Measurements from ENCODE around the gene ARHGDIB.

Gene ARHGDIB

DNA sequence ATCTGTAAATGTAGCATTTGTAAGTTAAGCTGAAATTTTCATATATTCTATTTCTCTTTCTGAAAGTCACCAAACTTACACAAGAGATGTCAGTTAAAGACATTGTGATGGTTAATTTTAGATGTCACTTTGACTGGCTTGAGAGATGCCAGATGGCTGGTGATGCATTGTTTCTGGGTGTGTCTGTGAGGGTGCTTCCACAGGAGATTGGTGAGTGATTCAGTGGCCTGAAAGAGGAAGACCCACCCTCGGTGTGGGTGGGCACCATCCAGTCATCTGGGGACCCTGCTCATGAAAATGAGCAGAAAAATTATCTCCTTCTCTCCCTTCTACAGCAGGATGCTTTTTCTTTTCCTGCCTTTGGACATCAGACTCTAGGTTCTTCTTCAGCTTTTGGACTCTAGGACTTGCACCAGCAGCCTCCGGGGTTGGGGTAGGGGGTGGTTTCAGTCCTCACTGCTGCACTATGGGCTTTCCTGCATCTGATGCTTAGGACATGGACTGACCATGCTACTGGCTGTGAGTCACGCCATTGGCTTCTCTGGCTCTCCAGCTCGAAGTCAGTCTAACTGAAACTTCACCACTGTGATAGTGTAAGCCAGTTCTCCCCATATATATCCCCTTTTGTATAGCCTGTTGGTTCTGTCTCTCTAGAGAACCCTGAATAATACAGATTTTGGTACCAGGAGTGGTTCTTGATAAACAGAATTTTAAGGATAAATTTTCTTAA lies 32.3 kb upstream of the ARHGDIB start:
- Histone ChIP-seq H3K27me3 (ENCODE audit: insufficient read depth, low read length) (no peaks in the 10 kb centered on the region), H3K36me3 (ENCODE audit: insufficient read depth, low read length) (no peaks in the 10 kb centered on the region), H2AFZ (ENCODE audit: low read depth, low read length) (no peak overlapping the region), H3K4me3 (ENCODE audit: low read length) (no peak overlapping the region), H3K9me3 (ENCODE audit: low read length) (no peaks in the 10 kb centered on the region), H3K4me1 (ENCODE audit: insufficient read depth, low read length) (no peaks in the 10 kb centered on the region)

DNA sequence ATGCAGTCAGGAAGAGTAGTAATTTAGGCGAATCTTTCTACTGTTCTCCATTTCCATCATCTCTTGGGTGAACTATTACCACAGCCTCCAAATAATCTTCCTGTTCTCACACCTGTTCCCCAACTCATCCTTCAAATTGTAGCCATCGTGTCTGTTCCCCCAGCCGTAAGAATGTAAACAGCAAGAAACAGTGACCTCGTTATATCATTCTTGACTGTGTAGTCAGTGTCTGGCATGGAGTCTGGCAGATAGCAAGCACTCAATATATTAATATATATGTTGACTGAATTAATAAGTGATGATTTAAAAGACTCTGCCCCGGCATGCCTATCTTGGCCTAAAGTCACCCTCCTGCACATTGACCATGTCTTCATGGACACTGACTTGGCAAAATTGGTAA lies 31.7 kb upstream of the ARHGDIB start:
- Histone ChIP-seq H3K4me3 (ENCODE audit: low read length) (no peak overlapping the region), H2AFZ (ENCODE audit: low read depth, low read length) (no peak overlapping the region), H3K9me3 (ENCODE audit: low read length) (no peaks in the 10 kb centered on the region), H3K36me3 (ENCODE audit: insufficient read depth, low read length) (no peaks in the 10 kb centered on the region), H3K27me3 (ENCODE audit: insufficient read depth, low read length) (no peaks in the 10 kb centered on the region), H3K4me1 (ENCODE audit: insufficient read depth, low read length) (no peaks in the 10 kb centered on the region)

DNA sequence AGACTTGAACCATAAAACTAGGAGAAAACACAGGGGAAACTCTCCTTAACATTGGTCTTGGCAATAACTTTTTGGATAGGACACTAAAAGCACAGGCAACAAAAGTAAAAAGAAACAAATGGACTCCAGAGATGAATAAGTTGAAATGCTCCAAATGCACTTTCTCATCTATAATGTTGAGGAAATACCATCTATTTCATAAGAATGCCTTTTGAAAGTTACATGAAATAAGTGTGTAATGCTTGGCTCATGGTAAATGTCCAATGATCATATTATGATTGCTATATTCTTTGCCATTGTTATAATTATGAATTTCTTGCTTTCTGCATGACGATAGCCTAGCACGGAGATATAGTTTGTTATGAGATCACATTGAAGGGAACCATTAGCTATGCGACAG lies 31.3 kb upstream of the ARHGDIB start:
- H2AFZ ChIP-seq (ENCODE audit: low read depth, low read length): no peak overlapping the region
- no peaks in the 10 kb centered on the region for H3K4me1 ChIP-seq (ENCODE audit: insufficient read depth, low read length)
- no peaks in the 10 kb centered on the region for H3K9me3 ChIP-seq (ENCODE audit: low read length)
- H3K27me3 ChIP-seq (ENCODE audit: insufficient read depth, low read length): no peaks in the 10 kb centered on the region
- no peak overlapping the region for H3K4me3 ChIP-seq (ENCODE audit: low read length)
- H3K36me3 ChIP-seq (ENCODE audit: insufficient read depth, low read length): no peaks in the 10 kb centered on the region

DNA sequence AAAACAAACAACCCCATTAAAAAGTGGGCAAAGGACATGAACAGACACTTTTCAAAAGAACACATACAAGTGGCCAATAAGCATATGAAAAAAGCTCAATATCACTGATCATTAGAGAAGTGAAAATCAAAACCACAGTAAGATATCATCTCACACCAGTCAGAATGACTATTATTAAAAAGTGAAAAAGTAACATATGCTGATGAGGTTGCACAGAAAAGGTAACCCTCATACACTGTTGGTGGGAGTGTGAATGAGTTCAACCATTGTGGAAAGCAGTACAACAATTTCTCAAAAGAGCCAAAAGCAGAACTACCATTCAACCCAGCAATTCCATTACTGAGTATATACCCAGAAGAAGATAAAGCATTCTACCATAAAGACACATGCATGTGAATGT lies 29.7 kb upstream of the ARHGDIB start:
- no peaks in the 10 kb centered on the region for H3K36me3 ChIP-seq (ENCODE audit: insufficient read depth, low read length)

DNA sequence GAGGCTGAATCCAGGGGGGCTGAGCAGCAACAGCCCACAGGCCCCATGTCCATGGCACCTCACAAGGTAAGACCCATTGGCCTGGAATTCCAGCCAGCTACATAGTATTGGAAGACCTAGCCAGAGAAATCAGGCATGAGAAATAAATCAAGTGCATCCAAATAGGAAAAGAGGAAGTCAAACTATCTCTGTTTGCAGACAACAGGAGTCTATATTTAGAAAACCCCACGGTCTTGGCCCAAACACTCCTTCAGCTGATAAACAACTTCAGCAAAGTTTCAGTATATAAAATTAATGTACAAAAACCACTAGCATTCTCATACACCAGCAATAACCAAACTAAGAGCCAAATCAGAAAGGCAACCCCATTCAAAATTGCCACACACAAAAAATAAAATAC lies 28.4 kb upstream of the ARHGDIB start:
- Histone ChIP-seq H3K9me3 (ENCODE audit: low read length) (no peaks in the 10 kb centered on the region), H3K27me3 (ENCODE audit: insufficient read depth, low read length) (no peaks in the 10 kb centered on the region), H3K36me3 (ENCODE audit: insufficient read depth, low read length) (no peaks in the 10 kb centered on the region), H2AFZ (ENCODE audit: low read depth, low read length) (no peak overlapping the region), H3K4me1 (ENCODE audit: insufficient read depth, low read length) (no peaks in the 10 kb centered on the region), H3K4me3 (ENCODE audit: low read length) (no peak overlapping the region)

More for the DNA sequence above, 29.7 kb upstream of the ARHGDIB start:
- no peak overlapping the region for H3K4me3 ChIP-seq (ENCODE audit: low read length)
- no peak overlapping the region for H2AFZ ChIP-seq (ENCODE audit: low read depth, low read length)
- no peaks in the 10 kb centered on the region for H3K4me1 ChIP-seq (ENCODE audit: insufficient read depth, low read length)
- no peaks in the 10 kb centered on the region for H3K9me3 ChIP-seq (ENCODE audit: low read length)
- H3K27me3 ChIP-seq (ENCODE audit: insufficient read depth, low read length): no peaks in the 10 kb centered on the region

DNA sequence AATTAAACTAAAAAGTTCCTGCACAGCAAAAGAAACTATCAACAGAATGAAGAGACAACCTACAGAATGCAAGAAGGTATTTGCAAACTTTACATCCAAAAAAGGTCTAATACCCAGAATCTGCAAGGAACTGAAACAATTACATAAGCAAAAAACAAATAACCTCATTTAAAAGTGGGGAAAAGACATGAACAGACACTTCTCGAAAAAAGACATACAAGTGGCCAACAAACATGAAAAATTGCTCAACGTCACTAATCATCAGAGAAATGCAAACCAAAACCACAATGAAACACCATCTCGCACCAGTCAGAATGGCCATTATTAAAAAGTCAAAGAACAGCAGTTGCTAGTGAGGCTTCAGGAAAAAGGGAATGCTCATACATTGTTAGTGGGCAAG lies 26.6 kb upstream of the ARHGDIB start:
- no peaks in the 10 kb centered on the region for H3K4me1 ChIP-seq (ENCODE audit: insufficient read depth, low read length)
- peaks cover 1% of the 10 kb centered on the region for H3K27me3 ChIP-seq (ENCODE audit: insufficient read depth, low read length)
- no peaks in the 10 kb centered on the region for H3K9me3 ChIP-seq (ENCODE audit: low read length)
- H2AFZ ChIP-seq (ENCODE audit: low read depth, low read length): no peak overlapping the region
- no peaks in the 10 kb centered on the region for H3K36me3 ChIP-seq (ENCODE audit: insufficient read depth, low read length)
- H3K4me3 ChIP-seq (ENCODE audit: low read length): no peak overlapping the region

DNA sequence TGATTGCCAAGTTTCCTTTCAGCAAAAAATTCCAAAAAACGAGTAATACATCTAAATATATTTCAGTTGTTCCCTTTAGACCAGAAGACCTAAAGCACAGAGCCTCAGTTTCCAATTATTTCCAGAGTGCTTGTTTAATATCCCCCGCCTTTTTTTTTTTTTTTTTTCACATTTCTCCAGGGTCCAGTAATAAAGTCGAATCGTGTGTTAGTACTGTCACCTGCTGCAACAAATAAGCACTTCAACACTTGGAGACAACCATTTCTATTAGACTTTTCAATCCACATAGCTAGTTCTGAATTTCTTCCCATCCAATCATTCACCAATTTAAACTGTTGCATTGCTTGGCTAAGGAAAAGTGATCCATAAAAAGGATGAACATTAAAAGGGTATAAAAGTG lies 25.0 kb upstream of the ARHGDIB start:
- H3K36me3 ChIP-seq (ENCODE audit: insufficient read depth, low read length): no peaks in the 10 kb centered on the region
- H3K4me1 ChIP-seq (ENCODE audit: insufficient read depth, low read length): no peaks in the 10 kb centered on the region
- H3K4me3 ChIP-seq (ENCODE audit: low read length): no peak overlapping the region
- H2AFZ ChIP-seq (ENCODE audit: low read depth, low read length): no peak overlapping the region
- no peaks in the 10 kb centered on the region for H3K9me3 ChIP-seq (ENCODE audit: low read length)
- peaks cover 3% of the 10 kb centered on the region for H3K27me3 ChIP-seq (ENCODE audit: insufficient read depth, low read length)

DNA sequence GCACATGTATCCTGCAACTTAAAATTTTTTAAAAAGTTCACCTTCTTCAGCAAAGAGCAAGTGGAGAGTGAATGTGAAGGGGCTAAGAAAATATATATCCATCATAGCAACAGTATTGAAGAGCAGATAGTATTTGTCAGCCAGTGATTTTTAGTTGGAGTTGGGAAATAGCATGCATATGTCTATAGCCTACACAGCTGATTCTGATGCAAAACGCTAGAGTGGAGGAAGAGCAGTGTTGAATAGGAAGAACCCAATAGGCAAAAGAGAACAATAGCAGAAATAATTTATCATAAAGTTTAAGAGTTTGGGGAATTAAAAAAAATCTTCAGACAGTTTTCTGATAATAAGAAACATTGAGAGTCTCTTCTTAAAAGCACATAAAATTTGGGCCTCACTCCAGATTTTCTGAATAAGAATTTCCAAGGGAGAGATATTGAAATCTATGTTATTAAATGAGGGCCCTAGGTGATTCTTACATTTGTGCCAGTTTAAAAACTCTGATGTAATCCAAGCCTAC lies 23.4 kb upstream of the ARHGDIB start:
- Histone ChIP-seq H3K4me3 (ENCODE audit: low read length) (no peak overlapping the region), H3K27me3 (ENCODE audit: insufficient read depth, low read length) (peaks cover 3% of the 10 kb centered on the region), H2AFZ (ENCODE audit: low read depth, low read length) (no peak overlapping the region), H3K9me3 (ENCODE audit: low read length) (no peaks in the 10 kb centered on the region), H3K4me1 (ENCODE audit: insufficient read depth, low read length) (no peaks in the 10 kb centered on the region), H3K36me3 (ENCODE audit: insufficient read depth, low read length) (no peaks in the 10 kb centered on the region)

DNA sequence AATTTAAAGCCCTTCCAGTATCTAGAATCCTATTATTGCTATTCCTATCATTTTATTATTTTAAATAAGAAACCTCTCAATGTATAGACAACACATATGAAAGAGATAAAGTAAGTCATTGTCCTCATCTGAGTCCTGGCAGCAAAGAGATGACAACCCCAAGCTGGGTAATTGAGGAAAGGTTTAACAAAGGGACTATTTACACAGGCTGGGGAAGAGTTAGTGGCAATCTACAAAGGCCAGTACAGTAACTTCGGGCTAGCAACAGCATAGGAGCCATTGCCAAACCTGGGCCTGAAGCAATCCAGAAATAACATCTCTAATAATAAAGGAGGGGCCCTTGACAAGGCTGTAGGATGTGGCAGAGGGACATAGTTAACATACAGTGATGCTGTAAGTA lies 22.6 kb upstream of the ARHGDIB start:
- no peak overlapping the region for H3K4me3 ChIP-seq (ENCODE audit: low read length)
- H3K4me1 ChIP-seq (ENCODE audit: insufficient read depth, low read length): no peaks in the 10 kb centered on the region
- H3K9me3 ChIP-seq (ENCODE audit: low read length): no peaks in the 10 kb centered on the region
- no peaks in the 10 kb centered on the region for H3K36me3 ChIP-seq (ENCODE audit: insufficient read depth, low read length)
- H3K27me3 ChIP-seq (ENCODE audit: insufficient read depth, low read length): peaks cover 3% of the 10 kb centered on the region
- no peak overlapping the region for H2AFZ ChIP-seq (ENCODE audit: low read depth, low read length)

DNA sequence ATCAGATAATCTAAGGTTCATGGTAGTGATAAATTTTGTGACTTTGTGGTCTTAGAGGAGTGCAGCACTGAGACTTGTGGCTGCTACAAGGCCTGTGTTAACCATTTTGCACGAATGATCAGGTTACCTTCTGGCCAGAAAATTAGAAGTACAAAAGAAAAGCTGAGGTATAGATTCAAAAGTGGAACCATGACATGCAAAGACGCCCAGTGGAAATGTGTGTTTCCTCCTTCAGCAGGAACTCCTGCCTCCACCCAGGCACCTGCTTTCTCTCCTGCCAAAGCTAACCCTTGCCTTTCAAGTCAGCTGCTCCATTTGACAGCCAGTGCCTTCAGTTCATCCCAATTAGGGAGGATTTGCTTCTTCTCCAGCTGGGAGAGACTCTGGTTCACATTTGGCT lies 21.6 kb upstream of the ARHGDIB start:
- peaks cover 3% of the 10 kb centered on the region for H3K27me3 ChIP-seq (ENCODE audit: insufficient read depth, low read length)
- H3K4me3 ChIP-seq (ENCODE audit: low read length): no peak overlapping the region
- H3K9me3 ChIP-seq (ENCODE audit: low read length): no peaks in the 10 kb centered on the region
- H2AFZ ChIP-seq (ENCODE audit: low read depth, low read length): no peak overlapping the region
- H3K36me3 ChIP-seq (ENCODE audit: insufficient read depth, low read length): no peaks in the 10 kb centered on the region
- H3K4me1 ChIP-seq (ENCODE audit: insufficient read depth, low read length): no peaks in the 10 kb centered on the region

DNA sequence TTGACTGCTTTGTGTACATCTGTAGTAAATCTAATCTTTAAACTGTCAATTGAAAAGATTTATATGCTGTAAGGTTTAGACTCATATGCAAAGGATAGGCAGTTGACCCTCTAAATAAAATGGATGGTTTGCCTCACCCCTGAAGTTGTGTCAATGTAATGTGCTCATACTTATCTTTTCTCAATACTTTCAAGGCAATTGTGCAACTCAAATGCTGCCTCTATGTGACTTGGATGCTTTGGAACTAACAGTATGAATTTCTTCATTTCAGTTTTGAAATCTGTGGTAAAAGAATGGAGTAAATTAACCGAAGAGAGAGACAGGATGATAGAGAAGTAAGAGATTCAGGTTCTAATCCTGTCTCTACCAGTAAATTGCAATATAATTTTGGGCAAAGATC lies 21.2 kb upstream of the ARHGDIB start:
- H3K27me3 ChIP-seq (ENCODE audit: insufficient read depth, low read length): peaks cover 3% of the 10 kb centered on the region
- no peak overlapping the region for H2AFZ ChIP-seq (ENCODE audit: low read depth, low read length)
- H3K4me3 ChIP-seq (ENCODE audit: low read length): no peak overlapping the region
- no peaks in the 10 kb centered on the region for H3K4me1 ChIP-seq (ENCODE audit: insufficient read depth, low read length)
- no peaks in the 10 kb centered on the region for H3K36me3 ChIP-seq (ENCODE audit: insufficient read depth, low read length)
- no peaks in the 10 kb centered on the region for H3K9me3 ChIP-seq (ENCODE audit: low read length)

DNA sequence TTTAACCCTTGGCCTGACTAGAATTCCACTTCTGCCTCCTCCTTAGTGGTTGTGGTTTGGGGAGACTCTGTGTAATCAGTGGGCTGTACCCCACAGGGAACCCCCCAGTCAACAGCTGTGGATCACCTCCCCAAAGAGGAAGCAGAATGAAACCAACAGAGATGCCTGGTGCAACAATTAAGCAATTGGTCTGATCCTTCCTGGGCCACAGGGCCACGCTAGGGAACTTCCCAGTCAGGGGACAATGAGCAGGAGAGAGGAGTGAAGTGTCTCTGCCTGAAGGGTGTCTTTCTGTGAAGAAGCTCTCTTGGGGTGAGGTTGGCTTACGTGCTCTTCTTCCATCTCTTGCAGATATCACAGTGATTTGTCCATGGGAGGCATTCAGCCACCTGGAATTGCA lies 19.6 kb upstream of the ARHGDIB start:
- Histone ChIP-seq H3K36me3 (ENCODE audit: insufficient read depth, low read length) (no peaks in the 10 kb centered on the region), H3K4me1 (ENCODE audit: insufficient read depth, low read length) (no peaks in the 10 kb centered on the region), H3K27me3 (ENCODE audit: insufficient read depth, low read length) (peaks cover 3% of the 10 kb centered on the region), H2AFZ (ENCODE audit: low read depth, low read length) (no peak overlapping the region), H3K4me3 (ENCODE audit: low read length) (no peak overlapping the region), H3K9me3 (ENCODE audit: low read length) (no peaks in the 10 kb centered on the region)

DNA sequence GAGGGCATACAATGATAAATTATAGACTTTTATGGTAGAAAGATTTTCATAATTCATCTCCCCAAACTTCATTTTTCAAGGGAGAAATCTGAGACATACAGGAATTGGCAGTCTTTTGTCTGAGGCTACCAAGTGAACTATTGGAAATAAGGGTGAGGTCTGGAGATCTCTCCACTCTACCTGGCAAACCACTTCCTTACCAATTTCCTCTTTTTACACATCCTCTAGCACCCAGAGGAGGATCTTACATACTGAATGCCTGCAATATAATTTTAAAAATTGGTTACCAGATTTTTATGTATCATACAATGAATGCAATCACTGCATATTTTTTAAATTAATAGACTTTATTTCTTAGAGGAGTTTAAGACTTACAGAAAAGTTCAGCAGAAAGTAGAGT lies 18.1 kb upstream of the ARHGDIB start:
- Histone ChIP-seq H2AFZ (ENCODE audit: low read depth, low read length) (no peak overlapping the region), H3K4me3 (ENCODE audit: low read length) (no peak overlapping the region), H3K9me3 (ENCODE audit: low read length) (no peaks in the 10 kb centered on the region), H3K27me3 (ENCODE audit: insufficient read depth, low read length) (peaks cover 5% of the 10 kb centered on the region), H3K4me1 (ENCODE audit: insufficient read depth, low read length) (no peaks in the 10 kb centered on the region), H3K36me3 (ENCODE audit: insufficient read depth, low read length) (no peaks in the 10 kb centered on the region)

DNA sequence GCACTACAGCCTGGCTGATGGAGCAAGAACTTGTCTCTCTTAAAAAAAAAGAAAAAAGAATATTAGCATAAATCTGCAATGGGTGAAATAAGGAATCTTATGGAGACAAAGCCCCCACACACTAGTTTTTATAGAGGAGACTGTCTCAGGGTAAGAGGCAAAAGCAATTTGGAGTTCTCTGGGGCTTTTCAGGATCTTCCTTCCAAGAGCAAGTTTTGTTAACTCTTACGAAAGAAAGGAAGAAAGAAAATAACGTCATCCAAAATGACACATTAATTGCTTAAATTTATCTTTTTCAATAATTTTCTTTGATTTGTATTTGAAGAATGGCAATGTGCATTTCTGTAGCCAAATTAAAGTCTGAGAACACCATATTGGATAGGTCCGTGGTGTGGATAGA lies 15.3 kb upstream of the ARHGDIB start:
- no peak overlapping the region for H2AFZ ChIP-seq (ENCODE audit: low read depth, low read length)
- H3K9me3 ChIP-seq (ENCODE audit: low read length): no peaks in the 10 kb centered on the region
- H3K36me3 ChIP-seq (ENCODE audit: insufficient read depth, low read length): no peaks in the 10 kb centered on the region
- H3K27me3 ChIP-seq (ENCODE audit: insufficient read depth, low read length): peaks cover 2% of the 10 kb centered on the region
- H3K4me3 ChIP-seq (ENCODE audit: low read length): no peak overlapping the region
- H3K4me1 ChIP-seq (ENCODE audit: insufficient read depth, low read length): no peaks in the 10 kb centered on the region

All from neuron (in vitro differentiated cells).